SK-N-SH treated with all-trans-retinoic acid at 6 μM for 48 hours (cell line): Measurements from ENCODE around the gene TMPRSS6.

Source experiments
- ATAC-seq: fragments of 200-7000 bp; cut with Tn5 transposase; 3 replicates; pipeline ENCODE4 v1.9.1; 2020; ENCODE audit warnings: mild to moderate bottlenecking, moderate library complexity
- CSDC2 ChIP-seq: fragments of 250-450 bp; sonication (Bioruptor Pico); IDR thresholded peaks from 2 replicates; pipeline ENCODE4 v1.5.0; 2020; ENCODE audit warnings: mild to moderate bottlenecking, moderate library complexity
- ESRRG ChIP-seq: fragments of 250-450 bp; sonication (Bioruptor Pico); IDR thresholded peaks from 2 replicates; pipeline ENCODE4 v1.6.1; 2021; ENCODE audit warnings: mild to moderate bottlenecking
- GLIS3 ChIP-seq: fragments of 250-450 bp; sonication (Bioruptor Pico); IDR thresholded peaks from 2 replicates; pipeline ENCODE4 v1.5.0; 2020; ENCODE audit warnings: mild to moderate bottlenecking, moderate library complexity
- ISL1 ChIP-seq: fragments of 250-450 bp; sonication (Bioruptor Pico); IDR thresholded peaks from 2 replicates; pipeline ENCODE4 v2.1.2; 2022; ENCODE audit warnings: mild to moderate bottlenecking, moderate library complexity
- OSR1 ChIP-seq: fragments of 250-450 bp; sonication (Bioruptor Pico); IDR thresholded peaks from 2 replicates; pipeline ENCODE4 v1.8.0; 2022; ENCODE audit warnings: moderate library complexity, mild to moderate bottlenecking, inconsistent platforms
- PPARA ChIP-seq: fragments of 250-450 bp; sonication (Bioruptor Pico); IDR thresholded peaks from 2 replicates; pipeline ENCODE4 v1.5.0; 2020; ENCODE audit warnings: mild to moderate bottlenecking, borderline replicate concordance
- RARB ChIP-seq: fragments of 250-450 bp; sonication (Bioruptor Pico); IDR thresholded peaks from 2 replicates; pipeline ENCODE4 v1.8.0; 2021; ENCODE audit warnings: mild to moderate bottlenecking, moderate library complexity
- SNAI2 ChIP-seq: fragments of 250-450 bp; sonication (Bioruptor Pico); IDR thresholded peaks from 2 replicates; pipeline ENCODE4 v1.5.0; 2020; ENCODE audit warnings: mild to moderate bottlenecking, moderate library complexity
- TCF4 ChIP-seq: fragments of 250-450 bp; sonication (Bioruptor Pico); IDR thresholded peaks from 2 replicates; pipeline ENCODE4 v1.8.0; 2021; ENCODE audit warnings: mild to moderate bottlenecking, moderate library complexity, borderline replicate concordance
- TOX ChIP-seq: fragments of 250-450 bp; sonication (Bioruptor Pico); IDR thresholded peaks from 2 replicates; pipeline ENCODE4 v1.8.0; 2021; ENCODE audit warnings: mild to moderate bottlenecking, moderate library complexity, borderline replicate concordance
- ZC3H10 ChIP-seq: fragments of 250-450 bp; sonication (Bioruptor Pico); IDR thresholded peaks from 2 replicates; pipeline ENCODE4 v1.5.1; 2021; ENCODE audit warnings: mild to moderate bottlenecking, moderate library complexity
- ZNF70 ChIP-seq: fragments of 450-650 bp; formaldehyde crosslinking; IDR thresholded peaks from 2 replicates; pipeline ENCODE4 v1.5.0; 2020; ENCODE audit warnings: mild to moderate bottlenecking, moderate library complexity
- ZNF8 ChIP-seq: fragments of 450-650 bp; formaldehyde crosslinking; IDR thresholded peaks from 2 replicates; pipeline ENCODE4 v1.5.0; 2020; ENCODE audit warnings: mild to moderate bottlenecking, moderate library complexity
- TF ChIP-seq, protein P1 (sequence below): fragments of 250-450 bp; sonication (Bioruptor Pico); IDR thresholded peaks from 2 replicates; pipeline ENCODE4 v1.5.0; 2020; ENCODE audit warnings: mild to moderate bottlenecking, moderate library complexity
- TF ChIP-seq, protein P2 (sequence below): fragments of 250-450 bp; sonication (Bioruptor Pico); IDR thresholded peaks from 2 replicates; pipeline ENCODE4 v1.8.0; 2021; ENCODE audit warnings: low read depth, mild to moderate bottlenecking, moderate library complexity, borderline replicate concordance
- TF ChIP-seq, protein P3 (sequence below): fragments of 250-450 bp; sonication (Bioruptor Pico); IDR thresholded peaks from 2 replicates; pipeline ENCODE4 v1.8.0; 2020; ENCODE audit warnings: mild to moderate bottlenecking, moderate library complexity, borderline replicate concordance

Gene TMPRSS6

DNA sequence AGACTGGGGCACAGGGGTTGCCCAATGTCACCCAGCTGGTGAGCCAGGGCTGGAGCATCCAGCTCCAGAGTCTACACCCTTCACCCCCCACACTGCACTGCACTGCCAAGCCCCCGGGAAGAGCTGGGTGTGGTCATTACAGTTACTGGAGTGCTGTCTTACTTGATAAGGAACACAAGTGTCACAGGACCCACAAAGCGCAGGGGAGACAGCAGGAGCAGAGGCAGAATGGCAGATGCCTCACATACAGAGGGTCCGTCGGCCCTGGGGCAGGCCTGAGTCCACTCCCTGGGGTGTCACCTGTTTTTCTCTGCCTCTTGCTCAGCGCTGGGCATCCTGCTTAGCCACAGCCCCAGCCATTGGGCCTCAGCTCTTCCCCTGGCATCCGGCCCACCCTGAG, 32.5 kb upstream of the TMPRSS6 start:
- TF ChIP-seq ISL1 (CRISPR knock-in tag) (no peak), TOX (CRISPR knock-in tag) (no peak), ZNF8 (CRISPR knock-in tag) (no peak), ZC3H10 (no peak), TCF4 (no peak), CSDC2 (no peak), GLIS3 (CRISPR knock-in tag) (no peak), PPARA (CRISPR knock-in tag) (no peak), ZNF70 (CRISPR knock-in tag) (no peak)
- TF ChIP-seq, protein P1, sequence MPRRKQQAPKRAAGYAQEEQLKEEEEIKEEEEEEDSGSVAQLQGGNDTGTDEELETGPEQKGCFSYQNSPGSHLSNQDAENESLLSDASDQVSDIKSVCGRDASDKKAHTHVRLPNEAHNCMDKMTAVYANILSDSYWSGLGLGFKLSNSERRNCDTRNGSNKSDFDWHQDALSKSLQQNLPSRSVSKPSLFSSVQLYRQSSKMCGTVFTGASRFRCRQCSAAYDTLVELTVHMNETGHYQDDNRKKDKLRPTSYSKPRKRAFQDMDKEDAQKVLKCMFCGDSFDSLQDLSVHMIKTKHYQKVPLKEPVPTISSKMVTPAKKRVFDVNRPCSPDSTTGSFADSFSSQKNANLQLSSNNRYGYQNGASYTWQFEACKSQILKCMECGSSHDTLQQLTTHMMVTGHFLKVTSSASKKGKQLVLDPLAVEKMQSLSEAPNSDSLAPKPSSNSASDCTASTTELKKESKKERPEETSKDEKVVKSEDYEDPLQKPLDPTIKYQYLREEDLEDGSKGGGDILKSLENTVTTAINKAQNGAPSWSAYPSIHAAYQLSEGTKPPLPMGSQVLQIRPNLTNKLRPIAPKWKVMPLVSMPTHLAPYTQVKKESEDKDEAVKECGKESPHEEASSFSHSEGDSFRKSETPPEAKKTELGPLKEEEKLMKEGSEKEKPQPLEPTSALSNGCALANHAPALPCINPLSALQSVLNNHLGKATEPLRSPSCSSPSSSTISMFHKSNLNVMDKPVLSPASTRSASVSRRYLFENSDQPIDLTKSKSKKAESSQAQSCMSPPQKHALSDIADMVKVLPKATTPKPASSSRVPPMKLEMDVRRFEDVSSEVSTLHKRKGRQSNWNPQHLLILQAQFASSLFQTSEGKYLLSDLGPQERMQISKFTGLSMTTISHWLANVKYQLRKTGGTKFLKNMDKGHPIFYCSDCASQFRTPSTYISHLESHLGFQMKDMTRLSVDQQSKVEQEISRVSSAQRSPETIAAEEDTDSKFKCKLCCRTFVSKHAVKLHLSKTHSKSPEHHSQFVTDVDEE (CRISPR knock-in tag): no peak
- TF ChIP-seq, protein P2, sequence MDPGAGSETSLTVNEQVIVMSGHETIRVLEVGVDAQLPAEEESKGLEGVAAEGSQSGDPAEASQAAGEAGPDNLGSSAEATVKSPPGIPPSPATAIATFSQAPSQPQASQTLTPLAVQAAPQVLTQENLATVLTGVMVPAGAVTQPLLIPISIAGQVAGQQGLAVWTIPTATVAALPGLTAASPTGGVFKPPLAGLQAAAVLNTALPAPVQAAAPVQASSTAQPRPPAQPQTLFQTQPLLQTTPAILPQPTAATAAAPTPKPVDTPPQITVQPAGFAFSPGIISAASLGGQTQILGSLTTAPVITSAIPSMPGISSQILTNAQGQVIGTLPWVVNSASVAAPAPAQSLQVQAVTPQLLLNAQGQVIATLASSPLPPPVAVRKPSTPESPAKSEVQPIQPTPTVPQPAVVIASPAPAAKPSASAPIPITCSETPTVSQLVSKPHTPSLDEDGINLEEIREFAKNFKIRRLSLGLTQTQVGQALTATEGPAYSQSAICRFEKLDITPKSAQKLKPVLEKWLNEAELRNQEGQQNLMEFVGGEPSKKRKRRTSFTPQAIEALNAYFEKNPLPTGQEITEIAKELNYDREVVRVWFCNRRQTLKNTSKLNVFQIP (CRISPR knock-in tag): no peak
- no peak for ATAC-seq

DNA sequence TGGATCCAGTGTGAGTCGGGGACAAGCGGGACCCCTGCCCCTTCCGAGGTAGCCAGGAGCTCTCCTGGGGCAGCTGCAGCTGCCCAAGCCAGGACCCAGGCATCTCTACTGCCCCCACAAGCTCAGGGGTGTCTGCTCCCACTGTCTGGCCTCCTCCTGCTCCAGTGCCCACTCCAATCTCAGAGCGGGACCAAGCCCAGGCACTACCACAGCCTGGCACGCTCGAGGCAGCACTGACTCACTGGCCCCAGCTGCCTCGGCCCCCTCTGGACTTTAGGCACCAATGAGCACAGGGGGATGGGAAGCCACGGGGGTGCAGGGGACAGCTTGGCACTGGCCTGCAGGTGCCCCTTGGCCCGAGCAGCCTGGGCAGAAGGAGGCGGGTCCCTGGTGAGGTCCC, 32.0 kb upstream of the TMPRSS6 start:
- TF ChIP-seq, protein P2 (CRISPR knock-in tag): no peak
- TF ChIP-seq OSR1: no peak
- TF ChIP-seq, protein P3, sequence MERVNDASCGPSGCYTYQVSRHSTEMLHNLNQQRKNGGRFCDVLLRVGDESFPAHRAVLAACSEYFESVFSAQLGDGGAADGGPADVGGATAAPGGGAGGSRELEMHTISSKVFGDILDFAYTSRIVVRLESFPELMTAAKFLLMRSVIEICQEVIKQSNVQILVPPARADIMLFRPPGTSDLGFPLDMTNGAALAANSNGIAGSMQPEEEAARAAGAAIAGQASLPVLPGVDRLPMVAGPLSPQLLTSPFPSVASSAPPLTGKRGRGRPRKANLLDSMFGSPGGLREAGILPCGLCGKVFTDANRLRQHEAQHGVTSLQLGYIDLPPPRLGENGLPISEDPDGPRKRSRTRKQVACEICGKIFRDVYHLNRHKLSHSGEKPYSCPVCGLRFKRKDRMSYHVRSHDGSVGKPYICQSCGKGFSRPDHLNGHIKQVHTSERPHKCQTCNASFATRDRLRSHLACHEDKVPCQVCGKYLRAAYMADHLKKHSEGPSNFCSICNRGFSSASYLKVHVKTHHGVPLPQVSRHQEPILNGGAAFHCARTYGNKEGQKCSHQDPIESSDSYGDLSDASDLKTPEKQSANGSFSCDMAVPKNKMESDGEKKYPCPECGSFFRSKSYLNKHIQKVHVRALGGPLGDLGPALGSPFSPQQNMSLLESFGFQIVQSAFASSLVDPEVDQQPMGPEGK (CRISPR knock-in tag): no peak
- no peak for TF ChIP-seq PPARA (CRISPR knock-in tag)
- TF ChIP-seq ZNF70 (CRISPR knock-in tag): no peak
- TF ChIP-seq ZC3H10: no peak
- TF ChIP-seq SNAI2: no peak
- no peak for TF ChIP-seq CSDC2
- TF ChIP-seq ZNF8 (CRISPR knock-in tag): no peak
- TF ChIP-seq, protein P1 (CRISPR knock-in tag): no peak
- no peak for ATAC-seq

DNA sequence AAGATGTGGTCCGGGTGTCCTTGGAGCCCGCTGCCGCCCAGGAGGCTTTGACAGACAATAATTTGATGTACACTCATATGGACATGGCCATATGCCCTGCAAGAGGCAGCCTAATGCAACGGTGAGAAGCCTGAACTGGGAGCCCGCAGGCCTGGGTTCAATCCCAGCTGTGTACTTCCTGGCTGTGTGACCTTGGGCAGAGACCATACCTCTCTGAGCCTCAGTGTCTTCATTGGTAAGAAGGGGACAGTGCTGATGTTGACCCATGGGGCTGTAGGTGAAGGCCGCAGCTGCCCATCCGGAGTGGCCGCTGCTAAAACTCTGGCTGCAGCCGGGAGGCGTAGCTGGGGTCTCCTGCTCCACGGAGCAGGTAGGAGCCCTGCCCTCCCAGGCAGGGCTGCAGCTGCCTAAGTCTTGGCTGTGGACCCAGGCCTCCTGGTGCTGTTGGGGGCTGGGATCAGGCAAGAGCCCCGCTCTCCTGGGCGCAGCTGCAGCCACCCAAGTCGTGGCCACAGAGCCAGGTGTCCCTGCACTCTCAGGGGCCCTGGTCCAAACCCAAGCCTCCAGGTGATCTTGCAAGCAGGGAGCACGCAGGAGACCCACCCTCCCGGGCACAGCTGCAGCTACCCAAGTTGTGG, 31.3 kb upstream of the TMPRSS6 start:
- no peak for ATAC-seq
- TF ChIP-seq RARB (CRISPR knock-in tag) (no peak), ZNF70 (CRISPR knock-in tag) (no peak), ZNF8 (CRISPR knock-in tag) (no peak), ISL1 (CRISPR knock-in tag) (no peak), ESRRG (CRISPR knock-in tag) (no peak)
- TF ChIP-seq, protein P2 (CRISPR knock-in tag): no peak
